Choroid plexus epithelial cell (primary cell): ENCODE measurements around the gene CYP27C1.
A peak's percentile ranks its signal among the peaks of the same experiment; 100 is the strongest.

Experiments
- DNase-seq: peaks from one replicate; pipeline ENCODE4 v3.0.0-alpha.2; 2010; ENCODE audit warnings: low read depth
- H3K4me3 ChIP-seq: 2 replicates; pipeline ENCODE4 v1.5.1; 2011; ENCODE audit warnings: low read depth, mild to moderate bottlenecking, control low read depth, low read length, moderate library complexity
- TF ChIP-seq, protein P1 (sequence below): conservative IDR thresholded peaks from 2 replicates; pipeline ENCODE4 v1.5.1; 2011; ENCODE audit warnings: low read depth, mild to moderate bottlenecking, control low read depth, inconsistent platforms, low read length, moderate library complexity

The CYP27C1 gene

GRCh38 chr2:127161176-127162136 is 58.6 kb downstream of the CYP27C1 start:
- TF ChIP-seq, protein P1, sequence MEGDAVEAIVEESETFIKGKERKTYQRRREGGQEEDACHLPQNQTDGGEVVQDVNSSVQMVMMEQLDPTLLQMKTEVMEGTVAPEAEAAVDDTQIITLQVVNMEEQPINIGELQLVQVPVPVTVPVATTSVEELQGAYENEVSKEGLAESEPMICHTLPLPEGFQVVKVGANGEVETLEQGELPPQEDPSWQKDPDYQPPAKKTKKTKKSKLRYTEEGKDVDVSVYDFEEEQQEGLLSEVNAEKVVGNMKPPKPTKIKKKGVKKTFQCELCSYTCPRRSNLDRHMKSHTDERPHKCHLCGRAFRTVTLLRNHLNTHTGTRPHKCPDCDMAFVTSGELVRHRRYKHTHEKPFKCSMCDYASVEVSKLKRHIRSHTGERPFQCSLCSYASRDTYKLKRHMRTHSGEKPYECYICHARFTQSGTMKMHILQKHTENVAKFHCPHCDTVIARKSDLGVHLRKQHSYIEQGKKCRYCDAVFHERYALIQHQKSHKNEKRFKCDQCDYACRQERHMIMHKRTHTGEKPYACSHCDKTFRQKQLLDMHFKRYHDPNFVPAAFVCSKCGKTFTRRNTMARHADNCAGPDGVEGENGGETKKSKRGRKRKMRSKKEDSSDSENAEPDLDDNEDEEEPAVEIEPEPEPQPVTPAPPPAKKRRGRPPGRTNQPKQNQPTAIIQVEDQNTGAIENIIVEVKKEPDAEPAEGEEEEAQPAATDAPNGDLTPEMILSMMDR = no peak
- no peak overlapping the region for H3K4me3 ChIP-seq
- peak; percentile 27 for DNase-seq

DNA sequence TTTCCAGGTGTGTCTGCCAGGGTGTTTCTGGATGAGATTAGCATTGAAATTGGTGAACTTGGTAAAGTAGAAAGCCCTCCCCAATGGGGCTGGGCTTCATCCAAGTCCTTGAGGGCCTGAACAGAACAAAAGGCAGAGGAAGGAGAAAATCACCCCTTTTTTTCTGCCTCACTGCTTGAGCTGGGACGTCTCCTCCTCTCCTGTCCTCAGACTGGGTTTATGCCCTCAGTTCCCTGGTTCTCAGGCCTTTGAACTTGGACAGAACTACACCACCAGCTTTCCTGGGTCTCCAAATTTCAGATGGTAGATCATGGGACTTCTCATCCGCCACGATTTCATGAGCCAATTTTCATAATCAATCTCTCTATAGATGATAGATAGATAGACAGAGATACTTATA is 59.4 kb downstream of the CYP27C1 start:
- TF ChIP-seq, protein P1 = no peak
- no peak overlapping the region for H3K4me3 ChIP-seq
- no peak for DNase-seq

- TF ChIP-seq, protein P1 = no peak
- no peak for DNase-seq
- H3K4me3 ChIP-seq = no peak overlapping the region
These were observed 60.6 kb downstream of the CYP27C1 start for GRCh38 chr2:127159543-127159942.

- DNase-seq = no peak
- TF ChIP-seq, protein P1 = no peak
- H3K4me3 ChIP-seq = no peak overlapping the region
These were observed 61.3 kb downstream of the CYP27C1 start for GRCh38 chr2:127158614-127159290.

DNA sequence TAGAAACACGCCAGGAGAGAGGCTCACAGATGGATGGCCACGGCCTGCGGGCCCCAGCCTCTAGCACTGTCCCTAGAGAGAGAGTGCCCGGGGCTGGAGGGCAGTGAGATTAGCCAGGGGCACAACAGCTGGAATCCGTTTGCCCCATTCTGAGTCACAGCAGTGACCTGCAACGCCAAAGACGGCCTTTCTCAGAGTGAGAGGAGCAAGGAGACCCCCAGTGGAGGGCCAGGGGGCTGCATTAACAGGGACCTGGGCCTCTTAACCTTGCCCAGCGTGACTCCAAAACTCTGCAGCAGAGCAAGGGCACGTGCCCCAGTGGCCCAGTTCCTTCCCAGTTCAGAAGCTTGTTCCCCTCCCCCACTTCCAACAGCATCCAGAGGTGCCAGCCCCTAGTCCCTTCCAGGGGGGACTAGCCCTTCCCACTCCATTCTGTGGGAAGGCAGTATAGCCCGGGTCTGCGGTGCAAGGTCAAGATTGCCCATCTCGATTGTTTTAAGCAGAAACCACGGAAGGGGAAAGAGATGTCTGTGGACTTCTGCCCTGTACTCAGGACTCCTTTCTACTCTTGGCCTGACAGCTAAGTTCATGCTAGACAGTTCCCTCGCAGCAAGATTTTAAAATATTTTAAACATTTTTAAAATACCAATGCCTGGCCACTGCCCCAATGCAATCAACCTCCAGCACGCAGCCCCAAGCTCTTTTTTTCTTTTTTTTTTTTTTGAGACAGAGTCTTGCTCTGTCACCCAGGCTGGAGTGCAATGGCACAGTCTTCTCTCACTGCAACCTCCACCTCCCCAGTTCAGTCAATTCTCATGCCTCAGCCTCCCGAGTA is 62.2 kb downstream of the CYP27C1 start:
- no peak overlapping the region for H3K4me3 ChIP-seq
- DNase-seq = peak; percentile 23
- TF ChIP-seq, protein P1 = peak; percentile 49

- no peak overlapping the region for H3K4me3 ChIP-seq
- DNase-seq = no peak
- TF ChIP-seq, protein P1 = no peak
These were observed 63.0 kb downstream of the CYP27C1 start for GRCh38 chr2:127157114-127157513.
